H1 (cell line): ENCODE data around the gene TRIM46. TPM values are rescaled to one million over a fixed set of nuclear protein-coding genes. Genes with fewer than 3 reads are reported as not detected.

Experiments used
- ASH2L ChIP-seq: fragments of 200-600, 300-600 bp; sonication (generic); IDR thresholded peaks from one replicate; pipeline ENCODE4 v1.7.1; 2017; ENCODE audit warnings: low read length
- CBX5 ChIP-seq: fragments of 300-800, 300-1000 bp; sonication (generic); IDR thresholded peaks from 2 replicates; pipeline ENCODE4 v1.7.1; 2016; ENCODE audit warnings: antibody characterized with exemption, low read length, low read depth
- CHD1 ChIP-seq: IDR thresholded peaks from 2 replicates; pipeline ENCODE4 v1.6.1; 2012; ENCODE audit warnings: low read depth, low read length, improper control_type of control experiment
- EGR1 ChIP-seq: IDR thresholded peaks from 2 replicates; pipeline ENCODE4 v1.6.1; 2011; ENCODE audit warnings: low read depth, low read length, borderline replicate concordance
- EP300 ChIP-seq, 2 experiments: IDR thresholded peaks; 1 replicate in 1 of 2; 2 replicates in 1 of 2; pipeline ENCODE4 v1.6.1; 2011 to 2012; ENCODE audit warnings: low read depth in 2 of 2, low read length in 2 of 2, mild to moderate bottlenecking in 2 of 2, borderline replicate concordance in 1 of 2, inconsistent platforms in 1 of 2, moderate library complexity in 1 of 2
- FOSL1 ChIP-seq: IDR thresholded peaks from 2 replicates; pipeline ENCODE4 v1.6.1; 2011; ENCODE audit warnings: mild to moderate bottlenecking, low read depth, low read length, moderate library complexity; ENCODE audit not compliant: insufficient read depth
- GABPA ChIP-seq: IDR thresholded peaks from 2 replicates; pipeline ENCODE4 v1.6.1; 2011; ENCODE audit warnings: mild to moderate bottlenecking, low read length, moderate library complexity, borderline replicate concordance; ENCODE audit not compliant: insufficient read depth
- HDAC6 ChIP-seq: IDR thresholded peaks from one replicate; pipeline ENCODE4 v1.7.1; 2012; ENCODE audit warnings: low read depth, mild to moderate bottlenecking, inconsistent platforms, low read length, moderate library complexity
- JUND ChIP-seq: IDR thresholded peaks from 2 replicates; pipeline ENCODE4 v1.6.1; 2011; ENCODE audit warnings: mild to moderate bottlenecking, improper control_type of control experiment, low read length
- KDM4A ChIP-seq: IDR thresholded peaks from one replicate; pipeline ENCODE4 v1.7.1; 2012; ENCODE audit warnings: low read depth, mild to moderate bottlenecking, moderate library complexity, low read length, inconsistent platforms; ENCODE audit not compliant: severe bottlenecking
- MAFK ChIP-seq: IDR thresholded peaks from 2 replicates; pipeline ENCODE4 v1.6.1; 2012; ENCODE audit warnings: low read depth, mild to moderate bottlenecking, improper control_type of control experiment, low read length
- MAX ChIP-seq: IDR thresholded peaks from 2 replicates; pipeline ENCODE4 v1.6.1; 2012; ENCODE audit warnings: inconsistent platforms
- RXRA ChIP-seq: IDR thresholded peaks from 2 replicates; pipeline ENCODE4 v1.6.1; 2011; ENCODE audit warnings: low read depth, mild to moderate bottlenecking, low read length, moderate library complexity; ENCODE audit not compliant: insufficient read depth
- SAP30 ChIP-seq: fragments of 300-600 bp; sonication (generic); IDR thresholded peaks from 2 replicates; pipeline ENCODE4 v1.7.1; 2012; ENCODE audit warnings: low read length, moderate library complexity, mild to moderate bottlenecking, inconsistent platforms; ENCODE audit not compliant: insufficient read depth, insufficient replicate concordance
- SIX5 ChIP-seq: IDR thresholded peaks from 2 replicates; pipeline ENCODE4 v1.6.1; 2011; ENCODE audit warnings: mild to moderate bottlenecking, low read depth, low read length
- TAF7 ChIP-seq: optimal IDR thresholded peaks from 2 replicates; pipeline ENCODE3; 2011; ENCODE audit warnings: low read depth, mild to moderate bottlenecking, inconsistent platforms, low read length, moderate library complexity, borderline replicate concordance
- TBP ChIP-seq: IDR thresholded peaks from 2 replicates; pipeline ENCODE4 v1.6.1; 2011; ENCODE audit warnings: low read depth, low read length, improper control_type of control experiment
- TEAD4 ChIP-seq: IDR thresholded peaks from 2 replicates; pipeline ENCODE4 v1.6.1; 2012; ENCODE audit warnings: low read depth, low read length, inconsistent platforms, mixed read lengths
- ZNF274 ChIP-seq: IDR thresholded peaks from 2 replicates; pipeline ENCODE4 v1.7.0; 2012; ENCODE audit warnings: low read length, borderline replicate concordance; ENCODE audit errors: extremely low read depth
- polyA plus RNA-seq, 7 experiments: library from polyadenylated mRNA; depleted of rRNA in 3 of 7; stranded (reverse) in 5 of 7; unstranded in 2 of 7; fragments of >200 nt in 5 of 7; fragments of 200-250 nt in 2 of 7; gene quantifications; 1 replicate in 5 of 7; 2 replicates in 1 of 7; 4 replicates in 1 of 7; pipeline versions ENCODE4 v1.2.1 to v1.2.3, GENCODE V29; 2011 to 2013; ENCODE audit warnings: missing spikeins in 2 of 7, mixed read lengths in 2 of 7
- total RNA-seq: library from RNA; stranded (reverse); fragmentation: NEBNext Ultra II Directional; extraction: Animal tissue kit (Norgen Biotek cat#: 25700); gene quantifications from 2 replicates; pipeline ENCODE4 v1.2.1, GENCODE V29; 2021
- TF ChIP-seq, protein P1 (sequence below): IDR thresholded peaks from 2 replicates; pipeline ENCODE4 v1.6.1; 2012; ENCODE audit warnings: inconsistent platforms
- TF ChIP-seq, protein P2 (sequence below): IDR thresholded peaks from 2 replicates; pipeline ENCODE4 v1.6.1; 2012; ENCODE audit warnings: low read length, inconsistent platforms

The TRIM46 gene
- total and polyA plus RNA-seq, 2 of the 8 experiments (the other 6 are each of a cell fraction or from before 2014, with no cell fraction given), result 15.5 to 21.6 TPM

- no peak for TF ChIP-seq KDM4A
- no peak for TF ChIP-seq SIX5
- TF ChIP-seq, protein P1, sequence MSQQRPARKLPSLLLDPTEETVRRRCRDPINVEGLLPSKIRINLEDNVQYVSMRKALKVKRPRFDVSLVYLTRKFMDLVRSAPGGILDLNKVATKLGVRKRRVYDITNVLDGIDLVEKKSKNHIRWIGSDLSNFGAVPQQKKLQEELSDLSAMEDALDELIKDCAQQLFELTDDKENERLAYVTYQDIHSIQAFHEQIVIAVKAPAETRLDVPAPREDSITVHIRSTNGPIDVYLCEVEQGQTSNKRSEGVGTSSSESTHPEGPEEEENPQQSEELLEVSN, result no peak
- no peak for TF ChIP-seq CHD1
- TF ChIP-seq EP300 (IDR thresholded peaks at IDR 0.05; ENCODE audit: borderline replicate concordance in 1 of 2, low read depth in 2 of 2, low read length in 2 of 2), result peak in 1 of 2 experiments; percentile 83; a peak in 1 of 3 replicates
- TF ChIP-seq EGR1, result no peak
- TF ChIP-seq FOSL1, result no peak
- no peak for TF ChIP-seq HDAC6
- peak; percentile 61 for TF ChIP-seq JUND
- TF ChIP-seq, protein P2, sequence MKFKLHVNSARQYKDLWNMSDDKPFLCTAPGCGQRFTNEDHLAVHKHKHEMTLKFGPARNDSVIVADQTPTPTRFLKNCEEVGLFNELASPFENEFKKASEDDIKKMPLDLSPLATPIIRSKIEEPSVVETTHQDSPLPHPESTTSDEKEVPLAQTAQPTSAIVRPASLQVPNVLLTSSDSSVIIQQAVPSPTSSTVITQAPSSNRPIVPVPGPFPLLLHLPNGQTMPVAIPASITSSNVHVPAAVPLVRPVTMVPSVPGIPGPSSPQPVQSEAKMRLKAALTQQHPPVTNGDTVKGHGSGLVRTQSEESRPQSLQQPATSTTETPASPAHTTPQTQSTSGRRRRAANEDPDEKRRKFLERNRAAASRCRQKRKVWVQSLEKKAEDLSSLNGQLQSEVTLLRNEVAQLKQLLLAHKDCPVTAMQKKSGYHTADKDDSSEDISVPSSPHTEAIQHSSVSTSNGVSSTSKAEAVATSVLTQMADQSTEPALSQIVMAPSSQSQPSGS, result 0 out of 2 replicates have a peak, but pooled peaks have one; percentile 60
- TF ChIP-seq CBX5, result no peak
- TF ChIP-seq TAF7, result no peak
- no peak for TF ChIP-seq GABPA
- TF ChIP-seq ASH2L, result peak; percentile 45
- TF ChIP-seq MAX, result no peak
- TF ChIP-seq ZNF274, result no peak
- peak; percentile 15; the same call in 1 of the 2 replicates for TF ChIP-seq TBP
- no peak for TF ChIP-seq RXRA
- no peak for TF ChIP-seq SAP30
- TF ChIP-seq TEAD4, result peak; percentile 98
- no peak for TF ChIP-seq MAFK
Measured at GRCh38 chr1:155196103-155196892, 22.6 kb downstream of the TRIM46 start (continued).
